ENCODE results near the gene GDAP2. TPM values are rescaled to one million over a fixed set of nuclear protein-coding genes. Genes with fewer than 3 reads are reported as not detected.
"Not testable (repeated sequence)": the region's sequence is repeated elsewhere in the genome, so short reads cannot be mapped to it uniquely, and the experiment has no call there.

GDAP2 gene
- 13.9 and 17.9 TPM in 2 replicates for total RNA-seq (2014; rRNA removed)
- 6.2 TPM for polyA plus RNA-seq (2012)

- DNase-seq (ENCODE audit: low read depth), result peak; percentile 95
These were observed at the start of gene GDAP2, which contains the start of gene WDR3 for GRCh38 chr1:117929343-117930172. TSS of gene GDAP2 (minus strand) at chr1:117929621. CDS start at chr1:117920357, 9,264 bp downstream. TSS of gene WDR3 (plus strand) at chr1:117929739. CDS start at chr1:117933320, 3,581 bp downstream.

- no peak for DNase-seq (ENCODE audit: low read depth)
These were observed 47.0 kb upstream of the GDAP2 start for GRCh38 chr1:117976381-117976780.

- DNase-seq (ENCODE audit: low read depth), result no peak
These were observed 42.4 kb upstream of the GDAP2 start for GRCh38 chr1:117971777-117972176.

GRCh38 chr1:117970252-117970651, 40.8 kb upstream of the GDAP2 start:
- DNase-seq (ENCODE audit: low read depth), result no peak

- no peak for DNase-seq (ENCODE audit: low read depth)
These were observed 38.5 kb upstream of the GDAP2 start for GRCh38 chr1:117967881-117968280.

- DNase-seq (ENCODE audit: low read depth), result peak; percentile 54
These were observed 38.1 kb upstream of the GDAP2 start for GRCh38 chr1:117967477-117967876.

- no peak for DNase-seq (ENCODE audit: low read depth)
These were observed 35.0 kb upstream of the GDAP2 start for GRCh38 chr1:117964290-117965038.

GRCh38 chr1:117959364-117959763, 29.9 kb upstream of the GDAP2 start:
- DNase-seq (ENCODE audit: low read depth), result peak; percentile 7

GRCh38 chr1:117952386-117952785, 23.0 kb upstream of the GDAP2 start:
- DNase-seq (ENCODE audit: low read depth), result no peak

GRCh38 chr1:117942293-117942692, 12.9 kb upstream of the GDAP2 start:
- DNase-seq (ENCODE audit: low read depth), result no peak

GRCh38 chr1:117933769-117934168, 4.3 kb upstream of the GDAP2 start:
- no peak for DNase-seq (ENCODE audit: low read depth)

- DNase-seq (ENCODE audit: low read depth), result no peak
These were observed 3.2 kb upstream of the GDAP2 start for GRCh38 chr1:117932576-117932975.

GRCh38 chr1:117930484-117930883, 1.1 kb upstream of the GDAP2 start:
- DNase-seq (ENCODE audit: low read depth), result no peak

GRCh38 chr1:117930173-117930447, 689 bp upstream of the GDAP2 start:
- peak; percentile 2 for DNase-seq (ENCODE audit: low read depth)

GRCh38 chr1:117928881-117929342, 509 bp downstream of the GDAP2 start:
- DNase-seq (ENCODE audit: low read depth), result peak; percentile 59

- DNase-seq (ENCODE audit: low read depth), result no peak
These were observed 3.4 kb downstream of the GDAP2 start for GRCh38 chr1:117925981-117926380.

- DNase-seq (ENCODE audit: low read depth), result not testable (repeated sequence)
These were observed 6.7 kb downstream of the GDAP2 start for GRCh38 chr1:117922717-117923116.

- DNase-seq (ENCODE audit: low read depth), result no peak
These were observed 7.4 kb downstream of the GDAP2 start for GRCh38 chr1:117921991-117922390.

GRCh38 chr1:117919376-117919775, 10.0 kb downstream of the GDAP2 start:
- peak; percentile 5 for DNase-seq (ENCODE audit: low read depth)

- no peak for DNase-seq (ENCODE audit: low read depth)
These were observed 18.4 kb downstream of the GDAP2 start for GRCh38 chr1:117911051-117911450.

- DNase-seq (ENCODE audit: low read depth), result no peak
These were observed 24.4 kb downstream of the GDAP2 start for GRCh38 chr1:117905019-117905418.

GRCh38 chr1:117904485-117904884, 24.9 kb downstream of the GDAP2 start:
- no peak for DNase-seq (ENCODE audit: low read depth)

GRCh38 chr1:117902944-117903343, 26.5 kb downstream of the GDAP2 start:
- no peak for DNase-seq (ENCODE audit: low read depth)
